ENCODE data around the gene MIP. TPM values are rescaled to one million over a fixed set of nuclear protein-coding genes. Genes with fewer than 3 reads are reported as not detected.

MIP gene
- total RNA-seq, 2 donors from 2014 or later: not detected

- no peak overlapping the region for H3K4me3 ChIP-seq
- H3K27me3 ChIP-seq: no peaks in the 10 kb centered on the region
- peaks cover 0 to 3% of the 10 kb centered on the region in 2 donors for H3K36me3 ChIP-seq (replicated peaks in 1 of 2; ENCODE audit: insufficient read depth in 1 of 2, low read depth in 2 of 2)
- no peak overlapping the region for H3K27ac ChIP-seq
- WGBS, 2 donors: 94 to 98% methylated on average over 11 of the region's 11 CpGs
- H3K9me3 ChIP-seq: no peaks in the 10 kb centered on the region
- no peaks in the 10 kb centered on the region for H3K4me1 ChIP-seq
- no peak for ATAC-seq
- DNase-seq: no peak
- TF ChIP-seq, protein P1, sequence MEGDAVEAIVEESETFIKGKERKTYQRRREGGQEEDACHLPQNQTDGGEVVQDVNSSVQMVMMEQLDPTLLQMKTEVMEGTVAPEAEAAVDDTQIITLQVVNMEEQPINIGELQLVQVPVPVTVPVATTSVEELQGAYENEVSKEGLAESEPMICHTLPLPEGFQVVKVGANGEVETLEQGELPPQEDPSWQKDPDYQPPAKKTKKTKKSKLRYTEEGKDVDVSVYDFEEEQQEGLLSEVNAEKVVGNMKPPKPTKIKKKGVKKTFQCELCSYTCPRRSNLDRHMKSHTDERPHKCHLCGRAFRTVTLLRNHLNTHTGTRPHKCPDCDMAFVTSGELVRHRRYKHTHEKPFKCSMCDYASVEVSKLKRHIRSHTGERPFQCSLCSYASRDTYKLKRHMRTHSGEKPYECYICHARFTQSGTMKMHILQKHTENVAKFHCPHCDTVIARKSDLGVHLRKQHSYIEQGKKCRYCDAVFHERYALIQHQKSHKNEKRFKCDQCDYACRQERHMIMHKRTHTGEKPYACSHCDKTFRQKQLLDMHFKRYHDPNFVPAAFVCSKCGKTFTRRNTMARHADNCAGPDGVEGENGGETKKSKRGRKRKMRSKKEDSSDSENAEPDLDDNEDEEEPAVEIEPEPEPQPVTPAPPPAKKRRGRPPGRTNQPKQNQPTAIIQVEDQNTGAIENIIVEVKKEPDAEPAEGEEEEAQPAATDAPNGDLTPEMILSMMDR (IDR thresholded peaks at IDR 0.05): no peak
- TF ChIP-seq POLR2A (IDR thresholded peaks at IDR 0.05): no peak
- intact Hi-C loops (cut with DNase I): no loop called here
Measured at GRCh38 chr12:56431288-56431687, 23.2 kb downstream of the MIP start.

DNA sequence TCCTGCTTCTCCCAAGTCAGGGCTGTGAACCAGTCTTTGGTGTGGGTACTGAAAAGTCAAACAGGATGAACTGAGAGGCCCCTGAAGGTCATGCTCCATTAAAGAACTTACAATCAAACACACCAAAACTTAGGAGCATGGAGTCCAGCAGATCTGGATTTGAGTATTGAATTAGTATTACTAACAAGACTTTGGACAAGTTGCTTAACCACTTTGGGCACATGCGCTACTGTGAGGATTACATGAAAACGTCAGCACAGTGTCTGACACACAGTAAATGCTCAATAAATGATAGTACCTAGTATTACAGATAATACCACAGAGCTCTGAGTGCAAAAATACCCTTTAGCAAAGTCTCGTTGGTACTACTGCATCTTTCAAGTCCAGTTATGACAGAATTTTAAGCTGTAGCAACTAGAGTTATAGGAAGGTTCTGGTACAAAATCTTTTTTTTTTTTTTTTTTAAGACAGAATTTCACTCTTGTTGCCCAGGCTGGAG is 28.5 kb downstream of the MIP start:
- Histone ChIP-seq H3K9me3 (no peaks in the 10 kb centered on the region), H3K4me1 (no peaks in the 10 kb centered on the region), H3K4me3 (no peak overlapping the region), H3K36me3 (replicated peaks in 1 of 2; ENCODE audit: insufficient read depth in 1 of 2, low read depth in 2 of 2) (peaks cover 3 to 4% of the 10 kb centered on the region in 2 donors), H3K27me3 (no peaks in the 10 kb centered on the region), H3K27ac (no peak overlapping the region)
- intact Hi-C loops (cut with DNase I): no loop called here
- ATAC-seq: no peak
- DNase-seq: no peak
- no peak for TF ChIP-seq POLR2A (IDR thresholded peaks at IDR 0.05)
- TF ChIP-seq, protein P1 (IDR thresholded peaks at IDR 0.05): no peak
- WGBS, 2 donors: 57 to 58% methylated on average over 3 of the region's 3 CpGs

- intact Hi-C loops (cut with DNase I): no loop called here
- Histone ChIP-seq H3K9me3 (no peaks in the 10 kb centered on the region), H3K4me3 (no peak overlapping the region), H3K36me3 (replicated peaks in 1 of 2; ENCODE audit: insufficient read depth in 1 of 2, low read depth in 2 of 2) (peaks cover 3 to 4% of the 10 kb centered on the region in 2 donors), H3K4me1 (no peaks in the 10 kb centered on the region), H3K27ac (no peak overlapping the region), H3K27me3 (no peaks in the 10 kb centered on the region)
- TF ChIP-seq POLR2A (IDR thresholded peaks at IDR 0.05): no peak
- TF ChIP-seq, protein P1 (IDR thresholded peaks at IDR 0.05): no peak
- DNase-seq: no peak
- 73 to 79% methylated on average over 1 of the region's 1 CpG for WGBS, 2 donors
- ATAC-seq: no peak
Measured at GRCh38 chr12:56425193-56425592, 29.3 kb downstream of the MIP start.

- peaks cover 0 to 4% of the 10 kb centered on the region in 2 donors for H3K36me3 ChIP-seq (replicated peaks in 1 of 2; ENCODE audit: insufficient read depth in 1 of 2, low read depth in 2 of 2)
- intact Hi-C loops (cut with DNase I): no loop called here
Measured at GRCh38 chr12:56420411-56420810, 34.0 kb downstream of the MIP start.

GRCh38 chr12:56417739-56418138 is 36.7 kb downstream of the MIP start:
- ATAC-seq: no peak
- TF ChIP-seq, protein P1 (IDR thresholded peaks at IDR 0.05): no peak
- no peak for TF ChIP-seq POLR2A (IDR thresholded peaks at IDR 0.05)
- no peak overlapping the region for H3K27ac ChIP-seq
- 93% methylated on average over 11 of the region's 11 CpGs for WGBS, 2 donors
- peaks cover 15% of the 10 kb centered on the region for H3K4me1 ChIP-seq
- intact Hi-C loops (cut with DNase I): no loop called here
- H3K4me3 ChIP-seq: no peak overlapping the region
- no peaks in the 10 kb centered on the region for H3K36me3 ChIP-seq (replicated peaks in 1 of 2; ENCODE audit: insufficient read depth in 1 of 2, low read depth in 2 of 2)
- DNase-seq: no peak
- H3K27me3 ChIP-seq: no peaks in the 10 kb centered on the region
- H3K9me3 ChIP-seq: no peaks in the 10 kb centered on the region

More at GRCh38 chr12:56420411-56420810, 34.0 kb downstream of the MIP start:
- no peak for DNase-seq
- Histone ChIP-seq H3K4me1 (no peaks in the 10 kb centered on the region), H3K9me3 (no peaks in the 10 kb centered on the region), H3K4me3 (no peak overlapping the region), H3K27me3 (no peaks in the 10 kb centered on the region), H3K27ac (no peak overlapping the region)
- no peak for ATAC-seq
- WGBS, 2 donors: 83 to 94% methylated on average over 5 to 6 of the region's 6 CpGs
- TF ChIP-seq, protein P1 (IDR thresholded peaks at IDR 0.05): no peak
- TF ChIP-seq POLR2A (IDR thresholded peaks at IDR 0.05): no peak
